Stimulated activated CD4-positive, alpha-beta T cell treated with anti-CD3 and anti-CD28 coated beads, Interleukin-1b, Interleukin-23, amount 100 ng/mL, for 1 hour (primary cell): ENCODE measurements around the gene ZNF175.

Experiments
- DNase-seq, 2 donors: peaks; one replicate each; pipeline ENCODE4 v3.0.0-alpha.2; 2020; ENCODE audit warnings: low read depth in 2 of 2

The ZNF175 gene

DNA sequence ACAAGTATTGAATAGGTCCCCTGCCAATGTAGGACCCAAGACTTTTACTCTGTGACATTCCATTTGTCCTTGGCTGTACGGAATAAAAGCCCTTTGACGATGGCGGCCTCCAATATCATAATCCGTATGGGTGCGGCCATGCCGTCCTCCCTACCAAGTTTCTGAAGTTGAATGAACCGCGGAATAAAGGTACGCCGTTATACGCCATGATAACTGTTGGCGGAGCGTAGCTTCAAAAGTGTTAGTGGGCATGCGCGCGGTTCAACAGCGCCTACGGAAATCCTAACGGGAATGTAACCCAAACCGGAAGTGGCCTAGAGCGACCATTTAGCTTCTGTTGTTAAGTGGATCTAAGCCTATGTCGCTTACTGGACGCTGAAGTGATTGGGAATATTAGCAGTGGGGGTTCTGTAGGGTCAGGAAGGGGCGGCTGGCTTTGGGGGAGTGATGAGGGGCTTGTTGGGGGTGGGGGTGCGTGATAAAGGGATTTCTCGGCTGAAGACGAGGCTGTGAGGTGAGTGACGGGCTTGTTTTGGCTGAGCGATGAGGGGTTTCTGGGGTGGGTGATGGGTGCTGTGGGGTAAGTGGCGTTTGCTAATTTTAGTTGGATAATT lies at the start of gene ZNF175:
TSS of gene ZNF175 (plus strand) at position 322 of the 614 bp plus-strand sequence. CDS start 2,047 bp downstream, outside the sequence.
- DNase-seq = peak; percentile 54 to 74

DNA sequence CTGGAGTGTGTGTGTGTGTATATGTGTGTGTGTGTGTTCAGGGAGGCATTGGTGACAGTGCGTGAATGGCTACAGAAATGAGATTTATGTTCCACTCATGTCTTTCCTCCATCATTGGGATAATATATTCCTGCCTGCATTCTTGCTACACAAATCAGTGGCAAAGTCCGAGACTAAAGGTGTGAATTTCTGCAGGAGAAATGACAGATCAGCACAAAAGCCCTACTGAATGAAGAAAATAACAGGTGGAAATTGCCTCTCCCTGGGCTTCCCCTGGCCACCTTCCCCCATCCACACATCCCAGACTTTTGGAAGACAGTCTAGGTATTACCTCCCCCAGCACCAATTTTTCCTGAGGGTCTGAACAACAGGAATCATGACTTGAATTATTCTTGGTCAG lies 49.7 kb upstream of the ZNF175 start:
- DNase-seq = no peak

DNA sequence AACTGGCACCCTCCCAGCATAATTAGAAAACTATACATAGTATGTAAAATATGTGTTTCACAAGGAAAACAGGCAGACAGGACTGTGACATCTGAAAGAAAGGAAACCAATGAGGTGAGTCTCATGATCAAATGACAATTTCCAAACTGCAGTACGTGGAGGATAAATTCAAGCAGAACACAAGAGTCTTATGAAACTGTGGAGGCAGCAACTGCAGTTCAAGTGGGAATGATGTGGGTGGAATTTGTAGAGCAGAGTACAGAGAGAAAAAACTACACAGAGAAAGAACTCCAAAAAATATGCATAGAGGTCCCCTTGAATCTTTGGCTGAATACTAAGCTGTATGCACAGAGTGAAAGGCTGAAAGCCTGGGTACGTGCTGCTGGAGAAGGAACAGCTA lies 49.3 kb upstream of the ZNF175 start:
- DNase-seq = no peak

DNA sequence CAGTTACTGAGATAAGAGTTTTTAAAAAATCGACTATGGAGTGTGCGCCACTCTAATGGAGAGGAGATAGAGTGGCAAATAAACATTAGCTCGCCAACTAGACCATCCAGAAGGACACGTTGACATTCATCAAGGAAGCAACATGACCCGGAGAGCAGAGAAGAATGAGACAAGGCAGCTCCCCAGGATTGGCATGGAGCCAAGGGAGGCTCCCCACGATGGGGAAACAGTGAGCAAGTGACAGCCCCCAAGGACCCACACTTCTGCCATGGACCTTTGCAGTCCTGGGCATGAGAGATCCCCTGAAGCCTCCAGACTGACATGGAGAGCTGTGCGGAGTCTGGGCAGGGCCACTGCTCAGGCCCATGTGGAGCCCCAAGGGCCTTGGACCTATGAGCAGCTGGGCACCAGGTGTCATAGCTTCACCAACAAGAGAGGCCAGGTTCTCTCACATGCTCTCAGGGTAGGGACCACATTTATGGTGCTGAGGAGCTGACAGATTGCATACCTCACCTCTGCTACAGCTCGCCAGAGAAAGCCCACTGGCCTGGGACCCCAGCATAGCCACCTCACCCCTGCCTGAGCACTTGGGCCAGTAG lies 46.3 kb upstream of the ZNF175 start:
- DNase-seq = no peak

DNA sequence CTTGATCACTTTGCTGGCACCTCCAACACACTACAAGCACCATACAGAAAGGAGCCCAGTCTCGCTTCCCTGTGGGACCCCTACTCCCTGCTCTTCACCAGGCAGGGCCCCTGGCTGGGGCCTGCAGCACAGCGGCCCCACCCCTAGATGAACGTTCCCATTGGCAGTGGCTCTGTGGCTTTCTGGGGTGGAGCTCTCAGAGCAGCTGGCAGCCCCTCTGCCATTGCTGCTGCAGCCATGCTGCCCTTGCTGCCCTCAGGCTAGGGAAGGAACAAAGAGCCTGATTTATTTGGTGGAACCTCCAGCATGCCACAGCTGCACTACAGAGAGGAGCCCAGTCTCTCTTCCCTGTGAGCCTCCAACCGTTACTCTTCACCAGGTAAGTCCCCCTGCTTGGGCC lies 45.4 kb upstream of the ZNF175 start:
- DNase-seq = no peak

DNA sequence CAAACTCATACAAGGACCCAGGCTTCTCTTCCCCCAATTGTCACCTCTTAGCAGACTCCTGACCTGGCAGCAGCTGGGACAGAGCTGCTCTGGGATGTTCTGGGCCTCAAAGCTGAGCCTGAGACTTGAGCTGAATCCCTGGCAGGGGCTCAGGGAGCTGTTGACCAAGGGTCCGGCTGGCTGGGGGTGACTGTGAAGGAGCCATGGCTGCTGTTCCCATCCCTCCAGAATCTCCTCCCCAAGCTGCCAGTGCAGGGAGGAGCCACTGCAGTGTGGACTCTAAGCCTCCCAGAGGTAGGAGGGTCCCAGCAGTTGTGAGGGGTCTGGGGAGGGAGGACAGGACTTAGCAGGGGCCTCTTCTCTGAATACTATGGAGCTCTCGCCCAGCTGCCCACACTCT lies 41.8 kb upstream of the ZNF175 start:
- no peak for DNase-seq

DNA sequence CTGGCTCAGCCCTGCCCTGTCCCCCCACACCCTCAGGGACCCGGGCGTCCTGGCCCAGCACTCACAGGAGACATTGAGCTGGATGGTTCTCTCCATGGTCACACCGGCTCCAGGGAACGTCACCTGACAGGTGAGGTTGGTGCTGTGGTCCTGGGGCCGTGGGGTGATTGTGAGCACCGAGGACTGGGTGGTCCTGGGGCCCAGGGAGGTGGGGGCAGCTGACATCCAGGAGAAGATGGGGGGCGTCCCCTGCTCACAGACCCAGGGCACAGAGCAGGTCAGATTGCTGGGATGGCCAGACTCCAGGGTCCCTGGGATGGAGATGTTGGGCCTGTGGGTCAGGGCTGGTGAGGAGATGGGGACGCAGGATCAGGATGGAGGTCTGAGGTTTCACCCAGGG lies 40.5 kb upstream of the ZNF175 start:
- DNase-seq = no peak

DNA sequence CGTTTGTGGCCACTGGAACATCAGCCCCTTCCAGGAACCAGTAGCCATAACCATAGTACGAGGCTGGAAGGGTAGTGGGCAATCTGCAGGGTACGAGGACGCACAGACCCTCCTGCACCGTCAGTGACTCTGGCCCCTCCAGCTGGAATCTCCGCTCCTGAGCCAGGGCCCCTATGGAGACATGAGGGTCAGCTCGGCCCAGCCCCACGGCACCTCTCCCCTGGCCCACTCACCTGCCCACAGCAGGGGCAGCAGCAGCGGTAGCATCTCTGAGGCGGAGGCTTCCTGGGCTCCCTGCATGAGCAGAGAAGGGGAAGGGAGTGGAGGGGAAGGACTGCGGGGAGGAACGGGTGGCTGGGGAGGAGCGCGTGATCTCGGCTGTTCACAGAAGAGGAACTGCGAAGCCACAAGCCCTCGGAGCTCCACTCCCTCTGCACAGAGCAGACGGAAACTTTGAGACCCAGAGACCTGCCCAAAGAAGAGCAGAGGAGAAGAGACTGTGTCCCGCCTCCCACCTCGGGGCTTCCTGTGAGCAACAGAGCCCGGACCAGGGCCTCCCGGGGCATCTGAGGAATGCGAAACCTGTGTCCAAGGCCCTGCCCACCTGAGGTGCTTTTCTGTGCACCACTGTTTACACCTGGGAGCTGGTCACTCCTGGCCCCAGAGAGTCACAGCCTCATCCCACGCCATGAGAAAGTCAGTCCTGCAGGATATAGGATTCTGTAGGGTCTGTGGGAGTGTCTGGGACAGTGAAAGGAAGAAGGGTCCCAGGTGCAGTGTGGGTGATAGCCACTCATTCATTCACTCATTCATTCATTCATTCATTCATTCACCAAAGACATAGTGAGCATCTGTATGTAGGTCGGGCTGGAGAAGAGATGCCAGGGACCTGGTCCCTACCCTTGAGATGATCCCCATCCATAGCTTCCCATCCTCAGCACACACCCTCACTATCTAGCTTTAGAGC lies 39.5 kb upstream of the ZNF175 start, which contains the start of gene SIGLEC6:
TSS of gene SIGLEC6 (minus strand) at position 322 of the 967 bp plus-strand sequence. CDS start at position 300, 22 bp downstream.
- no peak for DNase-seq

DNA sequence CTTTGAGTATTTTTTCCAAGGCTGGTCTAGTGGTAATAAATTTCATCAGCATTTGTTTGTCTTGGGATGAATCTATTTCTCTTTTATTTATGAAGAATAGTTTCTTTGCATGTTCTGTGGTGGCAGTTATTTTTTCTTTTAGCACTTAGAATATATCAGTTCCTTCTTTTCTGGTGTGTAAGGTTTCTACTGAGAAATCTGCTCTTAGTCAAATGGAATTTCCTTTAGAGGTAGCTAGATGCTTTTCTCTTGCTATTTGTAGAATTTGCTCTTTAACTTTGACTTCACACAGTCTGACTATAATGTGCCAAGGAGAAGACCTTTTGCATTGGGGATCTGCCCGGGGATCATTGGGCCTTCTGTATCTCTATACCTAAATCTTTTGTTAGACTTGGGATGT lies 35.5 kb upstream of the ZNF175 start:
- DNase-seq = no peak

DNA sequence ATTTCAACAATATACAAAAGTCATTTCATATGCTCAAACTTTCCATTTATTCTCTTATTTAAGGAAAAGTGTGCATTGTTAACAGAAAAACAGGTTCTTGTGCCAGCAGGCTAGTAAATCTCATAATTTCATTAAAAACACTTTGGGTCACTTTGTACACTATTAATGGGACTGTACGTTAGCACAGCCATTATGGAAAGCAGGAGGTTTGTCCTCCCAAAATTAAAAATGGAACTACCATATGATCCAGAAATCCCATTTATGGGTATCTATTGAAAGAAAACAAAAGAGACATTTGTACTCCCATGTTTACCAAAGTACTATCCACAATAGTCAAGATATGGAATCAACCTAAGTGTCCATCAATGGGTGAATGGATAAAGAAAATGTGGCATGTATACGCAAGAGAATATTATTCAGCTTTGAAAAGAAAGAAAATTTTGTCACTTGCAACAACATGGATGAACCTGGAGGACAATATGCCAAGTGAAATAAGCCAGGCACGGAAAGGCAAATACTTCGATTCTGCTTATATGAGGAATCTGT lies 31.2 kb upstream of the ZNF175 start:
- DNase-seq = no peak

DNA sequence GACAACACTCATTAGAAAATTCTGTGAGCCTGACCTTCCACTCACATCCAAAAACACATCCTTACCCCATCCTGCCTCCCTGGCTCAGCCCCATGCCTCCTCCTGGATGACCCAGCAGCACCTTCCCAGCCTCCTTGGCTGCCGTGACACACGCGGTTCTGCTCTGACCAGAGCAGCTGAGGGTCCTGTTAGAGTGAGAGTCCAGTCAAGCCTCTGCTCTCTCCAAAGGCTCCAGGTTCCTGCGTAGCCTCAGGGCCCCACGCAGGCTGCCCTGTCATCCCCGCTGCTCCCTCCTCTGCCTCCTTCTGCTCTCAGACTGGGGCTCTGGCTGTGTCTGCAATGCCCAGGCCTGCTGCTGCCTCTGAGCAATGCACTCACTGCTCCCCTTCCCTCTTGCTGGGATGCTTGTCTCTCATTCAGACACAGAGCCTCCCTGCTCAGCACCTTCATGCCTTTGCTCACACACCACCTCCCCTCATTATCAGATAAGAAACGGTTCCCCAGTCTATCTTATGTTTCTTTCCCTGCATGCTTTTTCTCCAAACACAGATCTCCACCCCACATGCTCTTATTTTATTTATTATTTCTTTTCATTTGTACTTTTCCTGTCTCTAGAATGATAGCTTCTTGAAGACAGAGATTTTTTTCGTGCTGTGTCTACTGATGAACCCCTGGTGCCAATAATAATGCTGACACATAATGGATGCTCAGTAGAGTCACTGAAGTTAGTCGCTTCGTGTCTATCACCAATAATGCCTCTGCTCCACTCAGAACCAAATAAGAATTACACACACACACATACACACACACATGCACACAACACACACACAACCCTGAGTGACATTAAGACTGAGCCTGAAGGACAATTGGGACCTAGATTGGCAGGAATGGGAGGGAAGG lies 29.4 kb upstream of the ZNF175 start:
- no peak for DNase-seq

DNA sequence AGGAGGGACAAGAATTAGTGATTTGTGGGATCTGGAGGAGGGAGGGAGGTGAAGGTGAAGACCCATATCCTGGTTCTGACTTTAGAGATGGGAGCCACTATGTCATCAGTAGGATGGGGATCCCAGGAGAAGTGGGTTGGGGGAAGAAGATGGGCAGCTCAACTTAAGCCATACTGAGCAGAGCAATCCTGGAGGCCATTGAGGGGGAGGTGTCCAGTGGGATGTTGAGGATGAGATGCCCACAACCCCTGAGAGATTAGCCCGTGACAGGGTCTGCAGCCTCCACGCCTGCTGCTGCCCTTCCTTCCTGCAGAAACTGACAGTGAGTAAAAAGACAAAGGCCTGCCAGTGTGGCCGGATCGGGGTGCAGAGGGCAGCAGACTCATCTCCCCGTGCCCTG lies 28.4 kb upstream of the ZNF175 start:
- no peak for DNase-seq

DNA sequence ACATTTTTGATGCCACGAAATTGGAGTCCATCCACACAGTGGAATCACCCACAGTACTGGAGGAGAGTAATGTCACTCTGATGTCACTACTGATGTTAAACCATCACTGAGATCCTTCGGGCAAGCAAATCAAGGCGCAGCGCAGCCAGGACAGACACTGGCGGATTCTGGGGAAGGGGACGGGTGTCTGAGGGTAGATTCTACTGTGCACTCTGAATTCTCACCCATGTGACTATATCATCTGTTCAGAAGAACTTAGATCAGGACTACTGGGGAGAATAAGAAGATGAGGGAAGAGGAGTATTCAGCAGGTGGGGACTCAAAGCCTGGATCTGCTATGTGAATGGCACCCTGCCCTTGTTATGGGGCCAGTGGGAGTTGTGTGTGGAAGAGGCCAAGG lies 27.0 kb upstream of the ZNF175 start:
- no peak for DNase-seq

DNA sequence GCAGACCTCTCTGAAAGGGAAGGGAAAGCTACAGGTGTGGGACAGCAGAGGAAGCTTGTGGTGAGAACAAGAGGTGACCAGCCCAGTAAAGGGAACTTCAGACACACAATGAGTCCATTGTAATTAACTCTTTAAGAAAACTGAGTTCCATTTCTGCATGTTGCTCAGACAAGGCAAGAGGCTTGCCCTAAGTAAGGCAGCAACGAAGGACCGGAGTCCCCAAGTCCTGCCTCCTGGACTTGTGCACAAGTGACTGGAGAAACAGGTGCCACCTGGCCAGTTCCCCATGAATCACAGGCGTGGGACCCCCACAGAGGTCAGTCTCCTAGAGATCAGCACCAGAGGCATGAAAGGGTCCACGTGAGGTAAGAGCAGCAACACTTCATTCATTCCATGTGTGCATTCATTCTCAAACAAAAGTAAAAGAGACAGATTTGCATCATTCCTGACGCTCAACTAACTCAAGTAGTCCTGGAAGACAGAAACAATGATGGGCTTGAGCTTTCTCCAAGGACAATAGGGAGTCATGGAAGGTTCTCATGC lies 24.9 kb upstream of the ZNF175 start:
- DNase-seq = no peak

DNA sequence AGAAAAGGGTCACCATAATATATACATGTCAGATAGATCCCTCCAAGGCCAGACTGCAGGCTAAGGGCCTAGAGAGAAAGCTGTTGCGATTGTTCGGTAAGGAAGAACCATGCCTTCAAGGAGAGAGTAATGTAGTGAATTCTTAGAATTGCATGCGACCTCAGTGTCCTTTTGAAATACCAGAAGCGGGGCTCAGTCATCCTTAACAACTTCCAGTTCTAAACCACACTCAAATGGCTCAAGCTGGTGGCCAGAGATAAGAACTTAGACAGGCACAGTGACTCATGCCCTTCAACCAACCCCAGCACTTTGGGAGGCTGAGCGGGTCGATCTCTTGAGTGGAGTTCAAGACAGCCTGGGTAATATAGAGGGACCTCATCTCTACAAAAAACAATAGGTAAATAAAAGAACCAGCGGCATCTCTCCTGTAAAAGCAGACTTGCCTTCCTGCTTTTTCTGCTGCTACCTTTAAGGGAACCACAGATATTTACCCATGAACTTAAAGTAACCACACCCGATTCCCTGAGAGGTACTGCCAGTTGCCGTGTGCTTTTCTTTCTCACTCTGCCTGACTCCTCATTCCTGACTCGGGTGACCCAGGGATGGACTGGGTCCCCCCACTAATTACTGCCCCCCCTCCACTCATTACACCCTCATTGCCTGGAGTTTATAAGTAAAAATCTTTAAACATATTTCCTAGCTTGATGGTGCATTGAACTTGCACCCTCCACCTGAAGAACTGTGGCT lies 24.3 kb upstream of the ZNF175 start:
- no peak for DNase-seq

DNA sequence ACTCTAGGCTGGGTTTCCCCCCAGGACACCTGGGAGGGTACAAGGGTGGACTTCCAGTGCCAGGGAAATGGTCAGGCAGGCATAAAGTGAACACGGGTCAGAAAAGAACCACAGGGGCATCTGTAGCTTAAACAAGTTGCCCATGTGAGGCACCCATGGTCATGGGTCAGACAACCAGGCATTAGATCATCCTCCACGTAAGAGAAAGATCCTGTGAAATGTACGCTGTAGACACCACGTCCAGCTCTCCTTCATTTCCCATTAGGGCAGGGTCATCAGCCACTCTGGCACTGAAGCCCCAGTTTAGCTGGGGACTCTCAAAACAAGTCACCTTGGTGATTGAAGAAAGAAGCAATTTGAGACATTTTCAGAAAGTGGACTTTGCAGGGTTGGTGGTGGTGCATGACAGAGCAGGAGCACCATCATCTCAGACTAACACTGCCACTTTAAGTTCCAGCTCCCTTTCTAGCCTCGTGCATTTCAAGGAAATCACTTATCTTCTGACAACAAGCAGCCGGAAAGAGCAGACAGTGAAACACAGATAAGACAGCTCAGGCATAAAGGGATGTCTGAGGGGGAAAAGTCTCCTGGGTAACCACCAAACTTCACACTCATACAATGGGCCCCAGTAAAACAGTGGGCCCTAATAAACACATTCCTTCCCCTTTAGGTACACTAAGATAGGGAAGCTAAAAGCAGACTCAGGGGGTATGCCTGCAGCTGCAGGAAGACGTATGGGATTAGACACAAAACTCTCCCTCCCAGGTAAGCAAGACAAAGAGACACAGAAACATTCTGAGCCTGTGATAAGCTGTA lies 23.5 kb upstream of the ZNF175 start:
- no peak for DNase-seq

DNA sequence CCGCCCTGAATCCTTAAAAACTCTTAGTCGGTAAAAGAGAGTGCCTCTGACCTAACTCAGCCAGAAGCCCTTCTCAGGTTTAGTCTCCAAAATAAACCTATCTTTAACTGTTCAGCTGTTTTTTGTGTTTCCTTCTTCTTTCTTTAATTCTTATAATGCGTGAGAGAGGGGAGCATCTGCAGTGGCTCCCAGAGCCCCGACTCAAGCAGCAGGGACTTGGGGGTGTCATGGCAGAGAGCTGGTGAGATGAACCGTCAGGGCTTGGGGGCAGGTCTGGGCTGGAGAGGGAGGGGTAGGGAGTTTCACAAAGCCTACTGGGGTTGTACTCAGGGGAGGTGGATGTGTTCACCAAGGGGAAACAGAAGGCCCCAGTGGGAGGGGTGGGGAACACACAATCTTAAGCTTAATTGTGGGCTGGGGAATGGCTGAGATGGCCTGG lies 22.9 kb upstream of the ZNF175 start:
- no peak for DNase-seq

DNA sequence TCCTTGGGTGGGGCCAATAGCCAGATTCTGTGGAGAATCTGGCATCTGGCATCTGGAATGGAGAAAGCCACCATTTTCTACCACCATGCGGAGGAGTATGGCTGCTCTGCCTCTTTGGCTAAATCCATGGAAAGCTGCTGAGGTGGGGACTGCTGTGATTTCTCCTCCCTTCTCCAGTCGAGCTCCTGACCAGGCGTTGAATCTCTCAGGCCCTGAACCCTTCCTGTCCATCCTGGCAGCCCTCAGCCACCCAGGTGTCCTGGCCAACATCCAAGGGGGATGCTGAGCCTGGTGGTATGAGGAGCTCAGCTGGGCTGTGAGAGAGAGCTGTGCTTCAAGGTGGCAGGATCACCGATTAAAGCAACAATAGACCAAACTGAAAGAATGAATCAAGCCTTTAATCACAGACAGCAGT lies 22.2 kb upstream of the ZNF175 start:
- no peak for DNase-seq
